ENCODE data around the gene SLC16A10. TPM values are rescaled to one million over a fixed set of nuclear protein-coding genes. Genes with fewer than 3 reads are reported as not detected.

SLC16A10 gene
- total and polyA plus RNA-seq, 2 of the 4 experiments (the other 2 are of a cell fraction), result not detected

DNA sequence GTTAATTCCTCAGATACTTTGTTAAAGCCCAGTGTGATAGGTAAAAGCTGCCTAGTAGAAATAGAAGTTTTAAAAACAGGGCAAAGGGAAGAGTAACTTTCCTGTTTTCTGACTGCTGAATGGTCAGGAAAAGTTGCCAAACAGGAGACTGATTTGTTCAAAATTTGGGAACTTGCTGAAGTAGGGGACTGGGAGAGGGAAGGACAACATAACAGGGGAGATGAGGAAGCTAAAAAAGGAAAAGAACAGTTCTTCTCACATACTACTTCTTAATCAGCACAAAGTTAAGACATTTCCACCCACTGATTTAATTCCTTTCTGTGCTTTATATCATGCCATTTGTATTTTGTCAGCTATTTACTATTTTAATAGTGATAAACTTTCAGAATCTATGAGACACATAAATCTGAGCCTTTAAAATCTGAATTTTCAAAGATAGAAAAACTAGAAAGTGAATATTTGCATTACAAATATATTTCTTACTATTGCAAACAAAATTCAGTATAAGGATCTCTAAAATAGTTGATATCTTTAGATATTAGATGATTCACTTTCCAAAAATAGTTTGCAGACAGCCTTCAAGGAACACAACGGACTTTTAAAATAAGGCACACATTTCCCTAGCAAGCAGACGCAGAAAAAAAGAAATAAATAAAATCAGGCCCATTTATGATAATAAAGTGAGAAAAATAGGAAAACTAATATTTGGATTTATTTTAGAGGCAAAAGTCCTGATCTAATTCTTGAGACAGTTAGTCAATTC is 36.9 kb upstream of the SLC16A10 start:
- H3K27ac ChIP-seq (ENCODE audit: insufficient read depth, low read length), result no peak overlapping the region
- no peak overlapping the region for H3K23ac ChIP-seq (ENCODE audit: low read depth, low read length)
- ATAC-seq (ENCODE audit: low read depth) (no peak), DNase-seq (no peak)
- H2AFZ ChIP-seq (replicated peaks; ENCODE audit: low read length, poor library complexity), result no peak overlapping the region
- H3K9me1 ChIP-seq (ENCODE audit: insufficient read depth, low read length), result no peaks in the 10 kb centered on the region
- no peak overlapping the region for H2BK15ac ChIP-seq (ENCODE audit: low read depth, low read length)
- H4K8ac ChIP-seq (ENCODE audit: low read depth in 2 of 2, low read length in 2 of 2), result no peak overlapping the region
- WGBS, 2 experiments (ENCODE audit: extremely low coverage in 2 of 2, insufficient read length in 1 of 2), result no CpG with 5 or more reads among the region's 2 CpGs
- H3K9ac ChIP-seq (ENCODE audit: low read depth, low read length), result no peak overlapping the region
- peaks cover 11% of the 10 kb centered on the region for H3K27me3 ChIP-seq (ENCODE audit: control insufficient read depth, insufficient read depth, low read length)
- no peak overlapping the region for H4K91ac ChIP-seq (ENCODE audit: insufficient read depth, low read depth, low read length)
- no peak overlapping the region for H3K14ac ChIP-seq (replicated peaks; ENCODE audit: low read depth, low read length)
- no peaks in the 10 kb centered on the region for H3K4me1 ChIP-seq (ENCODE audit: control insufficient read depth, insufficient read depth, low read length)
- H3K56ac ChIP-seq (ENCODE audit: extremely low read depth, insufficient read depth, low read length), result no peak overlapping the region
- no peak overlapping the region for H2BK5ac ChIP-seq (ENCODE audit: low read depth, low read length, poor library complexity, severe bottlenecking)
- intact Hi-C loops (cut with micrococcal nuclease) (no loop called here), dilution Hi-C loops (cut with HindIII; ENCODE audit: low sequenced_read_pairs, unreplicated experiment) (no loop called here), in situ Hi-C loops (cut with MboI; ENCODE audit: low sequenced_read_pairs) (no loop called here)
- no peaks in the 10 kb centered on the region for H3K9me3 ChIP-seq (ENCODE audit: control insufficient read depth, insufficient read depth, low read length)
- H3K36me3 ChIP-seq (ENCODE audit: control insufficient read depth, insufficient read depth, low read length), result no peaks in the 10 kb centered on the region
- H3K18ac ChIP-seq (ENCODE audit: low read depth, low read length), result no peak overlapping the region
- H2BK20ac ChIP-seq (ENCODE audit: low read depth, low read length), result no peak overlapping the region
- TF ChIP-seq RCOR1 (IDR thresholded peaks at IDR 0.05; ENCODE audit: insufficient replicate concordance, low read length) (no peak), MXI1 (IDR thresholded peaks at IDR 0.05; ENCODE audit: borderline replicate concordance, low read depth, low read length) (no peak), RAD21 (IDR thresholded peaks at IDR 0.05; ENCODE audit: low read length) (no peak), MAFK (IDR thresholded peaks at IDR 0.05; ENCODE audit: low read depth, low read length) (no peak), NFE2L2 (IDR thresholded peaks at IDR 0.05; ENCODE audit: low read depth, low read length) (no peak)
- TF ChIP-seq, protein P1, sequence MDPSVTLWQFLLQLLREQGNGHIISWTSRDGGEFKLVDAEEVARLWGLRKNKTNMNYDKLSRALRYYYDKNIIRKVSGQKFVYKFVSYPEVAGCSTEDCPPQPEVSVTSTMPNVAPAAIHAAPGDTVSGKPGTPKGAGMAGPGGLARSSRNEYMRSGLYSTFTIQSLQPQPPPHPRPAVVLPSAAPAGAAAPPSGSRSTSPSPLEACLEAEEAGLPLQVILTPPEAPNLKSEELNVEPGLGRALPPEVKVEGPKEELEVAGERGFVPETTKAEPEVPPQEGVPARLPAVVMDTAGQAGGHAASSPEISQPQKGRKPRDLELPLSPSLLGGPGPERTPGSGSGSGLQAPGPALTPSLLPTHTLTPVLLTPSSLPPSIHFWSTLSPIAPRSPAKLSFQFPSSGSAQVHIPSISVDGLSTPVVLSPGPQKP (IDR thresholded peaks at IDR 0.05; ENCODE audit: borderline replicate concordance, low read depth, low read length), result no peak
- H3K4ac ChIP-seq (ENCODE audit: low read depth, low read length), result no peak overlapping the region
- no peak overlapping the region for H3K4me3 ChIP-seq (ENCODE audit: insufficient read depth, low read depth, low read length)
- ChIA-PET POLR2A (ENCODE audit: unreplicated experiment) (no interaction called here), CTCF (no interaction called here)
- H4K5ac ChIP-seq (ENCODE audit: low read depth, low read length), result no peak overlapping the region
- H3K79me1 ChIP-seq (ENCODE audit: low read depth in 1 of 2, low read length in 2 of 2), result no peaks in the 10 kb centered on the region
- no peak overlapping the region for H2AK5ac ChIP-seq (ENCODE audit: low read depth, low read length)
- H3K4me2 ChIP-seq (ENCODE audit: low read depth, low read length), result no peak overlapping the region
- no peaks in the 10 kb centered on the region for H4K20me1 ChIP-seq (ENCODE audit: insufficient read depth, low read length)
- H2BK120ac ChIP-seq (ENCODE audit: low read depth, low read length), result no peak overlapping the region
- BruUV-seq (replicated peaks), result no TSS peak
- H2AK9ac ChIP-seq (replicated peaks; ENCODE audit: low read depth, low read length, poor library complexity), result no peak overlapping the region
